GM23248 (cell line): ENCODE data around the gene CIT.

Experiments
- EZH2 ChIP-seq: fragments of 200-600 bp; sonication (generic); IDR thresholded peaks from 2 replicates; pipeline ENCODE4 v1.6.1; 2018; ENCODE audit warnings: antibody characterized with exemption, mild to moderate bottlenecking; ENCODE audit not compliant: insufficient read depth, poor library complexity, severe bottlenecking
- EZH2phosphoT487 ChIP-seq: fragments of 200-600 bp; sonication (generic); IDR thresholded peaks from 2 replicates; pipeline ENCODE4 v1.6.1; 2018; ENCODE audit warnings: antibody characterized with exemption, moderate library complexity, mild to moderate bottlenecking, low read depth; ENCODE audit not compliant: insufficient read depth

DNA sequence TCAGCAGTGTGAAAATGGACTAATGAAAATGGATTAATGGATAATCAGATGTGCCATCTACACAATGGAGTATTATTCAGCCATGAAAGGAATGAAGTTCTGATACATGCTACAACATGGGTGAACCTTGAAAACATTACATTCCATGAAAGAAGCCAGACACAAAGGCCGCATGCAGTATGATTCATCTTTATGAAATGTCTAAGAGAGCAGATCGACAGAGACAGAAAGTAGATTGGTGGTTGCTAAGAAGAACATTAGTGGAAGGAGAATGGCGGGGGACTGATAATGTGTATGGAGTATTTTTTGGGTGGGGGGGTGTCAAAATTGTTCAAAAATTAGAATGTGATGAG lies 161.9 kb downstream of the CIT start:
- no peak for TF ChIP-seq EZH2
- no peak for TF ChIP-seq EZH2phosphoT487
